ENCODE measurements around the gene INF2.

Gene INF2

DNA sequence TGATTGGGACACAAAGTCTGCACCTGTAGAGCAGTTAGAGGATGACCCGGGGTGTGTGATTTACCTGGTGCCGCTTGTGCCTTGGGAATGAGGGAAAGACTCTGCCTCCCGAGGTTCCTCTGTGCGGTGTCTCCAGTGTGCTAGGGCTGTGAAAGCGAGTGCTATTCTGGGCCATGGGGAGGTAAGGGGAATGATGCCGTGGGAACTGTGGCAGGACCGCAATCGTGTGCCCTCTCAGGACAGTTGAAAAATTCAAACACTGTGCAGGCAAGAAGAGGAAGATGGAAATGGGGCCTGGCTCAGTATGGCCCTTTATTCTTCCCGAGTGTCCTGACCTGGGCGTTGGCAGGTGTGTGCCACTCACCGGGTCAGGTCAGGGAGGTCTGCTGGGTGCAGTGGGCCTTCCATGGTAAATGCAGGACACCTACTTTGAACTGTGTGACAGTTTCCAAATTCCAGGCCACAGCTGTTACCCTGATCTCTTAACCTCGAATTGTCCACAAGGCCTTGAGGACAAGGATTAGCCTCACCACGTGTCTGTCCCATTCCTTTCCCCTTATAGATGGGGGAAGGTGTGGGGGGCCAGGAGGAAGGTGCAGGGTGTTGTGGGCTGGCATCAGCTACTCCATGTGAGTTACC, 64.9 kb downstream of the INF2 start:
- no peak for DNase-seq

DNA sequence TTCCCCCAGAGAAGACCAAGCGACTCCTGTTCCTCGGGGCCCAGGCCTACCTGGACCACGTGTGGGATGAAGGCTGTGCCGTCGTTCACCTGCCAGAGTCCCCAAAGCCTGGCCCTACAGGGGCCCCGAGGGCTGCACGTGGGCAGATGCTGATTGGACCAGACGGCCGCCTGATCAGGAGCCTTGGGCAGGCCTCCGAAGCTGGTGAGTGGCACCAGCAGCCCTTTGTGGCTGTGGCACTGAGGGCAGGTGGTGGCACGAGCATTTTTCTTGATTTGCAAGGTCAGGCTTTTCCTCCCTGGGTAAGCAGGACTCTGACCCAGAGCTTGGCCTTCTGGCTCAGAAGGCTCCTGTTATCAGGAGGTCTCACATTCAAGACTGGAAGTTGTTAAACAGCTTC, 66.2 kb downstream of the INF2 start:
- DNase-seq: no peak

DNA sequence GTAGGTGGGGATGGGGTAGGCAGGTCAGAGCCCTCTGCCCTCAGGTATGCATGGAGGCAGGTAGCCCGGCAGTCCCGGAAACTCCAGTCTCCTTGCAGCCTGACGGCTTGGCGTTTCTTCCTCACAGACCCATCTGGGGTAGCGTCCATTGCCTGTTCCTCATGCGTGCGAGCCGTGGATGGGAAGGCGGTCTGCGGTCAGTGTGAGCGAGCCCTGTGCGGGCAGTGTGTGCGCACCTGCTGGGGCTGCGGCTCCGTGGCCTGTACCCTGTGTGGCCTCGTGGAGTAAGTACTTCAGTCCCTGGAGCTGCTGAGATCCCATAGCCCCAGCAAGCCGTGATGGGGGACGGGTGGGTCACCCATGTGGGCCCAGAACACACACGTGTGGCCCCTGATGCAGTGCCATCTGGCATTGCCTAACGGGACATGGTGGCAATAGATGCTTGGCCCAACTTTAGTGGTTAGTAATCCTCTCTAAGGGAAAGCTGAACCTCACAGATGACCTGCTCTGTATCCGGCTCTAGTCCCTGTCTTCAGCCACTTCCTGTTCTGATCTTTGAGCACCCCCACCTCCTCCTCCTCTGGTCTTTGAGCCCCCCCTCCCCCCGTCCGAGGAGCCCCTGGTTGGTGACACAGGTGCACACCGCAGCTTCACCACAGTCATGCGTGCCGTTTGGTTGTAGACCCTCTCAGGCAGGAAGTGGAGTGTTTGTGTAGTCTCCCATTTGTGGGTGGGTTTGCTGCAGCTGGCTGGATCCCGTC, 67.2 kb downstream of the INF2 start:
- no peak for DNase-seq

DNA sequence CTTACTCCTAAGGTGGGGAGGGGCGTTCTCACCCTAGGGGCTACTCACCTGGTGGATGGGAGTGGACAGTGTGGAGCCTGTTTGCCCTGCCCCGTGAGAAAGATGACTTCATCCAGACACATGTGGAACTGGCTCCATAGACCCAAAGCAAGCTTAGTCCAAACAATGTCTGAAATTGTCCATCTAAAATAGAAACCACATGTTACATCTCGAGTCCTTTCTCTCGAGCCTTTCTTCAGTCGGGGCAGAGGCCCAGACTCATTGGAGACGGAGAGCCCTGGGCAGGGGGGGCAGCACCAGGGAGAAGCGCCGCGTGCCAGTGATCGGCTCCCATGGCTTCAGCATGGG, 67.8 kb downstream of the INF2 start:
- DNase-seq: no peak

DNA sequence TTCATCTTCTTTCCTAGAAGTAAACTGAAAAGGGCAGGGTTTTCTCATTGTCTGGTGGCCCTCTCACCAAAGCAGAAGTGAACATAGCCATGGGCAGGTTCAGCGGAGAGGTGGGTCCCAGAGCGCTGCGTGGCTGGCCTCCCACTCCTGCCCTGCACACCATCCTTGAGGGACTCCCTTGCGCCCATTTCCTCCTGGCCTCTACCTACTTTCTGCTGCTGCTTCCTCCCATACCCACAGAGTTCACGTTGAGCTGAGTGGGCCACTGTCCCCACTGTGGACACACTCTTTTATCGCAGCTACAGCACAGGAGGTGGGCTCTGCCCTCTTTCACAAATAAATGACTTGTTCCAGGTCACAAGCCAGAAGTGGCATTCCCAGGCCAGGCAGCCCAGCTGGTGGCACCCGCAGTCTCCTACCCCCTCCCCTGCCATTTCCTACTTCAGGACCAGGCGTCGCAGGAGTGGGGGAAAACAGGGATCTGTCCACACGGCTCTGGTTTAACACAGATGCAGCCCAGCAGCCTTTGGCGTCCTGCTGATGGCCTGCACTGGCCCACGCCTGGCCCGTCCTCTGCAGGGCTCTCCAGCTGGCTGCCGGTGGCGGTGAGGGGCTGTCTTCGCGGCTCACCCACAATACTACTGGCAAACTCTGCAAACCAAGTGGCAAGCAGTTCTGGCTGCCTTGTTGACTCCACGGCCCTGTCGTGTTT, 68.4 kb downstream of the INF2 start:
- no peak for DNase-seq

DNA sequence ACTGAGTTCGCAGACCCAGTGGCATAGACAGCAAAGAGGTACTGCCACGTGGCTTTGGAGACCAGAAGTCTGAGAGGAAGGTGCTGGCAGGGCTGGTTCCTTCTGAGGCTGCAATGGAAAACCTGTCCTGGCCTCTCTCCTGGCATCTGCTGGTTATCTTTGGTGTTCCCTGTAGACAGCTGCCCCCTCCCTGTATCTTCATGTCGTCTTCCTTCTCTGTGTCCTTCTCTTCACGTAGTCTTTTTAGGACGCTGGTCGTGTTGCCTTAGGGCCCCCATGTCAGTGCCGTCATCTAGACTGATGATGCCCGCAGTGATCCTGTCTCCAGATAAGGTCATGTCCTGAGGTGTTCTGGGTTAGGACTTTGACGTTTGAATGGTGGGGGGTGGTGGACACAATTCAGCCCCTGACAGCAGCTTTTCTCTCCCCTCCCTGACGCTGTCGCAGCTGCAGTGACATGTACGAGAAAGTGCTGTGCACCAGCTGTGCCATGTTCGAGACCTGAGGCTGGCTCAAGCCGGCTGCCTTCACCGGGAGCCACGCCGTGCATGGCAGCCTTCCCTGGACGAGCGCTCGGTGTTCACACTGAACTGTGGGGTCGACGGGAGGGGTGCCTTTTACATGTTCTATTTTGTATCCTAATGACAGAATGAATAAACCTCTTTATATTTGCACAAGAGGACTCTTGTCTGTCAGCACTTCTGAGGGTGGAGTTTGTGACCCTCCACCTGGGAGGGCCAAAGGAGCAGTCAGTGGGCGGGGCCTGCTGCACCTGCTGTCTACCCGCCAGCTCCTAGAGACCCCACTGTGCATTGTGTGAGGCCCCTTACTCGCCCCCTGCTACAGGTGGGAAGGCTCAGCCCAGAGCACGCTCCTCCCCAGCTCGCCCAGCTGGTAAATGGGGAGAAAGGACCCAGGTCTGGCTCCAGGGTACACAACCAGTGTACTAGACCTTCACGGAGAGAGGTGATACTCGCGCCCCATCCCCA, 69.9 kb downstream of the INF2 start:
- DNase-seq: no peak

DNA sequence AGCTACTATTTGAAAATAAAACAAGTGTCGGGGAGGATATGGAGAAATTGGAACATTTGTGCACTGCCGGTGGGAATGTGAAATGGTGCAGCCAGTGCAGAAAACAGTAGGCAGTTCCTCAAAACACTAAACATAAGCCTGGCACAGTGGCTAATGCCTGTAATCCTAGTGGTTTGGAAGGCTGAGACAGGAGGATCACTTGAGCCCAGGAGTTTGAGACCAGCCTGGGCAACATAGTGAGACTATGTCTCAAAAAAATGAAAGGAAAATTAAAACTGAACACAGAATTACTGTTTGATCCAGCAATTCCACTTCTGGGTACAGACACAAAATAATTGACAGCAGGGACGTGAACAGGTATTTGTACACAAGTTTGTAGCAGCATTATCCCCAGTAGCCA, 76.1 kb downstream of the INF2 start:
- DNase-seq: no peak

DNA sequence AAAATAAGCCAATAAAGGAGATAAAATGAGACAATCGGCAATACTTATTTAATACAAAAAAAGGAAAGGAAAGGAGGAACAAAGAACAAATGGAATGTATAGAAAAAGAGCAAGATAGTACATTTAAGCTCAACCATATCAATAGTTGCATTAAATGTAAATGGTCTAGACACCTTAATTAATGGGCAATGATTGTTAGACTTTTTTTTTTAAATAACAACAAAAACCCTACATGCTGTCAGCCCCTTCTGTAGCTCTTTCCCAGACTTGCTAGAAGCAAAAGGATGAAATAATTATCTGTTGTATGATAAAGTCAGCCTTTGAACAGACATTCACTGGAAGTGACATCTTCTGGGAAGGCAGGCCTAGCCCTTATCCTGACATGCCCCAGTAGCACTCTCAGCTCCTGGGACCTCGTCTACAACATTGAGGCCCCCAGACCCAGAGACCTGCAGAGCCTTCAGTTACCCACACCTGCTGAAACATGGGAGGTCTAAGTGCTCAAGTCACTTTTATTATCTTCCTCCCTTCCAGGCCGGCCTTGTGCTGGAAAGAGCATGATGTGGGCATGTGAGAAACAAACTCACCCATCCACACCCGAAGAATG, 76.9 kb downstream of the INF2 start:
- no peak for DNase-seq

DNA sequence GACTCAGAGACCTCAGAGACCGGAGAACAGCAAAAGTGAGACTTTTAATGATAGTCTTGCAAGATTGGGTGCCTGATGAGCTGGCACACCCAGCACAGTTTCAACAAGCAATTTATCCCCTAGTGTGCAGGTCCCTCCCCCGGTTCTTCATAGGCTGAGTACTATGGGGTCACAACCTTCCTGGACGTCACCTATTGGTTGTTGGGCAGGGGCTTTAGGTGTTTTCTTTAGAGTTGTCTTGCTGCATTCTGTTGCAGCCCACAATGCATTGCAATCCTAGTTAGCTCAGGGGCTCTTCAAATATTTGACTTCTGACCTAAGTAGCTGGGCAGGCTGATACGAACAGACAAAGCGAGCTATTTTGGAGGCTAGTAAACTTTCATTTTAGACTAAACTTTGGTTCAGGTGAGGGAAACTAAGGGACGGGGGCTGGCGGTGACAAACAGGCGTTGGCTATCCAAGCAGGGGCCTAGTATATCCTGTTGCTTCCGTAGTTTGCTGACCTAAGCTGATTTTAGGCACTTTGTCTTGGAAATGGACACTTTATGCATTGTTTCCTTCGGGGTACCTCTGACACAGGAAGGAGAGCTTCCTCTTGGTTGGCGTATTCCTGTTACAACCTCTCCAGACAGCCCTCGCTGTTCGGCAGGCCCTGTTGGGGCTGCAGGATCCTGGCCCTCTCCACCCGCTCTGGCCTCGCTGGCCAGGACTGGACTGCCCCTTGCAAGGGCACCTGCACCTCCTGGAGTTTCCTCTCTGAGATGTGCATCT, 77.6 kb downstream of the INF2 start:
- no peak for DNase-seq

DNA sequence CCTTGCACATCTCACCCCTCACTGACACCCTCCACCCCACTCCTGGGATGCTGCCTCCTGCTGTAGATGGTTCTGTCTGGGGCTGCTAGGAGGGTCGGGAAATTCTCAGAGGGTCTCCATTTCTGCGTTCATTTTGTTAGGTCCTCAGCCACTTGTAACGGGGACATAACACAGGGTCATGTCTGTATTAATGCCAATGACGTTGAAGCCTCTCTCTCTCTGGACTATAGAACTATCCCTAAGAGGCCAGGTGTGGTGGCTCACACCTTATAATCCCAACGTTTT, 78.2 kb downstream of the INF2 start:
- no peak for DNase-seq

DNA sequence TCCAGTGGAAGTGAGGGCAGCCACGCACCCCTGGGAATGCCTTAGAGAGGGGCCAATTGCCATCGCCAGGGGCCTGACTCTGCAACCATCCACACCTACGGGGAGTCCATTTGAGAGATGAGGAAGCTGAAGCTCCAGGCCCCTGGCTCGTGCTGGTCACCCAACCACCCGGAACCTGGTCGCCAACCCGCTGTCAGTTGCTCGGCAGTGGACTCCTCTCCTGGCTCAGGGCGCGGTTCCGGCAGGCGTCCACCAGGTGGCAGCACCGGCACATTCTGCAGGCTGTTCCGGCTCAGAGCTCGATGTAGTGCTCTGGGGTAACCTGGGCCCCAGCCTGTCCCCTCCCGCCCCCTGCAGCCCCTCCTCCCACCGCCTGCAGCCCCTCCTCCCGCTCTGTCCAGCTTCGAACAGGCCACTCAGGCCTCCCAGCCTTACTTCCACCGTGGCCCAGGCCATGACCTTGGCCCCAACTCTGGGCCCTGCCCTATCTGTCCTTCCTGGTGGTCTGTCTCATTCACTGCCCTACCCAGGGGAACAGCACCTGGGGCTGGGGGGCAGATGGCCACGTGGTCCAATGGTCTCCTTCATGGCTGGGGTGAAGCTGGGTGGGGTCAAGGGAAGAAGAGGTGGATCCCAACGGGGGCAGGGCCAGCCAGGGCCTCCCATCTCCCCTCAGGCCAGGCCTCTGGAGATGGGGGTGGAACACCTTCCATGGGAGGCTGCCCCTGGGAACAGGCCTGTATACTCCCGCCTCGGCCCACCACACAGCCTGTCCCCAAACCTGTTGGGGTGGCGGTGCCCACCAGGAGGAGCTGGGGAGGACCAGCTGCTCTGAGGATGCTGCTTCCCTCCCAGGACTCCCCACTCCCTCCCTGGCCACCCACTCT, 79.3 kb downstream of the INF2 start:
- peak; percentile 94 for DNase-seq

DNA sequence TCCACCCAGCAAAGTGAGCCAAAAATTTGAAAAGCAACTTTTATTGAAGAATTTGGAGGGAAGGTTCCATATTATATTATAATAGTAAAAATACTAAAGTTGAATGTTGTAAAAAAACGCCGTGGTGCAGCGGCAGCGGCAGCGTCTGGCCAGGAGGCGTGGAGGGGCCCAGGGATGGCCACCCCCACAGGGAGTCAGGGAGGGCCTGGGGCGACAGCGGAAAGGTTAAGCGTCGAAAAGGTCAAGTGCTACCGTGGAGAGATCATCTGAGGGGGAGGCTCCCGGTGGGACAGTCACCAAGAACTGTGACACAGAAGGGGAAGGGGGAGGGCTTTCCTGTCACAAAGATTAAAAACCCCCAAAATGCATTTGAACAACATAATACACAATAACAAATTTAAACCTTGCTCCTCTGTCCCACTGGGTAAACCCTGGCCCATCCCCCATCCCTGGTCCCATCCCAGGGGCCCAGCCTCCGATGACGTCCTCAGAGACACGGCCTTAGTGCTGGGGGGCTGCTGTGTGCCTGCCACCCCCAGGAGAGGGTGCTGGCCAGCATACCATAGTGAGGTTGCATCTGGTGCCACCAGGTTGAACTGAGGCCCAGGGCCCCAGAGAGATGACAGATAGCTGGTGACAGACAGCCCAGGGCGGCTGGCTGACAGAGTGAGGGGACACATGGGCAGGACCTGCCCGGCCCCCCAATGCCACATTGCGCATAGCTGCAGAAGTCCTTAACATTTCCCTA, 80.1 kb downstream of the INF2 start:
- DNase-seq: no peak

DNA sequence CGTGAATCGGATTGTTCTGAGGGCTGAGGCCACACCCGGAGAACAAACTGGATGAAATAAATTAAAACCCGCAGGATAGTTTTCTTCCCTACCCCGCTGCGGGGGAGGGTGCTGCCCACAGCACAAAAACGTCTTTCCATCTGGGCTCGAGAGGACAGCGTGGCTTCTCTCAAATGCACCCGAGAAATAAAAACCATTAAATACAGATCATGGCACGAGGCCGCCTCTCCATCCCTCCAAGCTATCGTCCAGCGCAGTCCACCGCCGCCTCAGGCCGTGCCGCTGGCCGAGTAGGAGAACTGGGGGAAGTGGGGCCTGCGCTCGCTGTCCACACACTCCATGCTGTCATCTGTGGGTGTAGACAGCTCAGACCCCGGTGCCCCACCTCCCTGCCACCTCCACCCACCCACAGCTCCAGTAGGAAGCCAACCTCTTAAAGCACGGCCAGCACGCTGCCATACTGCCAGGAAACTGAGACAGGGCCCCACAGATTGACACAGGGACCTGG, 80.7 kb downstream of the INF2 start:
- DNase-seq: no peak

DNA sequence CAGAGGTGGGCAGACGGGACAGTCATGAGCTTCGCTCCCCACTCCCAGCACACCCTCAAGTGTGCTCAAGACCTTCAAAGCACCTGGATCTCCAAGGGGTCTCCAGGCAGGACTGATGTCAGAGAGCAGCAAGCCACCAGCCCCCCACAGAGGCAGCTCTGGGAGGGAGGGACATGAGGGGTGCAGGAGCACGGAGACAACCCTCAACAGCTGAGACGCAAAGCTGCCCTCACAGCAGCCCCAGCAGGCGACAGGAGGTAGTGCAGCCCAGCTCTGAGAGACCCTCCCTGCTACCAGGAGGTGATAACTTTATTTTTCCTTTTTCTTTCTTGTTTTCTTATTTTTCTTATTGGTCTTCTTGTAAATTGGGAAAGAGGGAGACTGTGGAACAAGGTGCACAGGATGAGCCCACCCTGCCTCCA, 81.4 kb downstream of the INF2 start:
- no peak for DNase-seq

DNA sequence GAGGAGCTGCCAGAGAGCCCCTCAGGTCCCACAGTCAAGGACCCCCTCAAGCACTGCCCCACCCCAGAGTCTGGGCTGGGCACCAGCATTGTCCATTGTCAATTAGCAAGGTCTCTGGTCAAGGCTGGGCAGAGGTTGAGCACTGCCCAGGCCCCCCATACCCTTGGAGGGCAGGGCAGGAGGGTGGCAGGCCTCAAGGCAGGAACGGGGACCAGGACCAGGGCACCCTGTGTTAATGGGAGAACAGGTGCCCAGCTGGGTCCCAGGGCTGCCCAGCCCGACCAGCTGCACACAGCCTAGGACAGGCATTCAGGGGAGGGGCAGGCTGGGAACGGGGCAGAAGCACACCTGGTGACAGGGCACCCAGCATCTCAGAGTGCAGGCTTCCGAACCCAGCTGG, 82.0 kb downstream of the INF2 start:
- no peak for DNase-seq

Data from femur (tissue), 1 donor.